Measurements from ENCODE around the gene COL24A1.

The COL24A1 gene

GRCh38 chr1:86156566-86157455, at the start of gene COL24A1:
Gene COL24A1, minus strand, starts transcription at chr1:86156772. Its CDS starts 376 bp downstream, at chr1:86156396.
- Histone ChIP-seq H3K36me3 (ENCODE audit: insufficient read depth, low read length) (no peaks in the 10 kb centered on the region), H3K4me1 (ENCODE audit: insufficient read depth, low read length, severe bottlenecking) (no peaks in the 10 kb centered on the region), H3K27me3 (ENCODE audit: insufficient read depth, low read length) (no peaks in the 10 kb centered on the region), H3K27ac (ENCODE audit: low read depth, low read length, poor library complexity, severe bottlenecking) (no peak within 1 kb of the TSS), H4K20me1 (ENCODE audit: insufficient read depth, low read length) (no peaks in the 10 kb centered on the region), H3K9me2 (ENCODE audit: low read depth, low read length) (no peaks in the 10 kb centered on the region), H3K4me3 (ENCODE audit: low read depth, low read length, poor library complexity, severe bottlenecking) (no peak within 1 kb of the TSS), H3K4me2 (ENCODE audit: low read length) (no peak within 1 kb of the TSS), H3F3A (ENCODE audit: insufficient read depth, low read length) (no peaks in the 10 kb centered on the region), H3K9me3 (ENCODE audit: low read length) (no peaks in the 10 kb centered on the region), H3K79me2 (ENCODE audit: insufficient read depth, low read length) (no peaks in the 10 kb centered on the region), H2AFZ (ENCODE audit: low read length) (no peak within 1 kb of the TSS), H3K9ac (ENCODE audit: low read length) (no peak within 1 kb of the TSS)
- no peak for TF ChIP-seq CTCF (IDR thresholded peaks at IDR 0.05; ENCODE audit: low read length)
- no peak for TF ChIP-seq EZH2 (IDR thresholded peaks at IDR 0.05; ENCODE audit: borderline replicate concordance, low read length)

- Histone ChIP-seq H3K4me3 (ENCODE audit: low read depth, low read length, poor library complexity, severe bottlenecking) (no peak overlapping the region), H3F3A (ENCODE audit: insufficient read depth, low read length) (no peaks in the 10 kb centered on the region), H3K9me3 (ENCODE audit: low read length) (no peaks in the 10 kb centered on the region), H3K27ac (ENCODE audit: low read depth, low read length, poor library complexity, severe bottlenecking) (no peak overlapping the region), H3K36me3 (ENCODE audit: insufficient read depth, low read length) (no peaks in the 10 kb centered on the region), H4K20me1 (ENCODE audit: insufficient read depth, low read length) (no peaks in the 10 kb centered on the region), H3K9me2 (ENCODE audit: low read depth, low read length) (no peaks in the 10 kb centered on the region), H2AFZ (ENCODE audit: low read length) (no peak overlapping the region), H3K9ac (ENCODE audit: low read length) (no peak overlapping the region), H3K79me2 (ENCODE audit: insufficient read depth, low read length) (no peaks in the 10 kb centered on the region), H3K4me1 (ENCODE audit: insufficient read depth, low read length, severe bottlenecking) (no peaks in the 10 kb centered on the region), H3K27me3 (ENCODE audit: insufficient read depth, low read length) (no peaks in the 10 kb centered on the region), H3K4me2 (ENCODE audit: low read length) (no peak overlapping the region)
- no peak for TF ChIP-seq CTCF (IDR thresholded peaks at IDR 0.05; ENCODE audit: low read length)
- no peak for TF ChIP-seq EZH2 (IDR thresholded peaks at IDR 0.05; ENCODE audit: borderline replicate concordance, low read length)
Measured at GRCh38 chr1:86205741-86206140, 49.2 kb upstream of the COL24A1 start.

GRCh38 chr1:86202552-86203340, 46.2 kb upstream of the COL24A1 start:
- Histone ChIP-seq H3K79me2 (ENCODE audit: insufficient read depth, low read length) (no peaks in the 10 kb centered on the region), H3K36me3 (ENCODE audit: insufficient read depth, low read length) (no peaks in the 10 kb centered on the region), H3K4me2 (ENCODE audit: low read length) (no peak overlapping the region), H3K9ac (ENCODE audit: low read length) (no peak overlapping the region), H2AFZ (ENCODE audit: low read length) (no peak overlapping the region), H3K9me2 (ENCODE audit: low read depth, low read length) (no peaks in the 10 kb centered on the region), H3K9me3 (ENCODE audit: low read length) (no peaks in the 10 kb centered on the region), H3K27me3 (ENCODE audit: insufficient read depth, low read length) (no peaks in the 10 kb centered on the region), H3F3A (ENCODE audit: insufficient read depth, low read length) (no peaks in the 10 kb centered on the region), H3K27ac (ENCODE audit: low read depth, low read length, poor library complexity, severe bottlenecking) (no peak overlapping the region), H3K4me1 (ENCODE audit: insufficient read depth, low read length, severe bottlenecking) (no peaks in the 10 kb centered on the region), H3K4me3 (ENCODE audit: low read depth, low read length, poor library complexity, severe bottlenecking) (no peak overlapping the region), H4K20me1 (ENCODE audit: insufficient read depth, low read length) (no peaks in the 10 kb centered on the region)
- no peak for TF ChIP-seq EZH2 (IDR thresholded peaks at IDR 0.05; ENCODE audit: borderline replicate concordance, low read length)
- no peak for TF ChIP-seq CTCF (IDR thresholded peaks at IDR 0.05; ENCODE audit: low read length)

Measured in OCI-LY1 (cell line).